CD4-positive, alpha-beta T cell (primary cell): ENCODE measurements around the gene COMMD7. TPM values are rescaled to one million over a fixed set of nuclear protein-coding genes. Genes with fewer than 3 reads are reported as not detected.

Experiments used
- ATAC-seq: fragments of 200-7000 bp; cut with Tn5 transposase; one replicate; pipeline ENCODE4 v1.10.0; 2022; ENCODE audit warnings: mild to moderate bottlenecking; ENCODE audit not compliant: poor library complexity
- CTCF ChIA-PET: fragments of 350-600 bp; sonication (Branson Sonifier 250); formaldehyde crosslinking; loops from one replicate; lab custom pipeline; 2021; ENCODE audit warnings: antibody characterized with exemption, inconsistent platforms; lab: Charles Lee
- POLR2A ChIA-PET: fragments of 350-600 bp; sonication (Branson Sonifier 250); formaldehyde crosslinking; loops from one replicate; lab custom pipeline; 2021; ENCODE audit warnings: antibody characterized with exemption, inconsistent platforms; lab: Charles Lee
- DNase-seq, 14 experiments: peaks; one replicate each; pipeline ENCODE4 v3.0.0-alpha.2; 2013 to 2020; ENCODE audit warnings: mixed read lengths in 2 of 14
- H3K27ac ChIP-seq, 2 donors: one replicate each; pipeline versions ENCODE4 v1.5.1 to v1.7.0; 2013; ENCODE audit warnings: low read length in 2 of 2, low read depth in 1 of 2, mild to moderate bottlenecking in 1 of 2
- H3K27me3 ChIP-seq, 2 experiments: 1 replicate in 1 of 2; 2 replicates in 1 of 2; pipeline versions ENCODE4 v1.6.1 to v1.7.0; 2013; ENCODE audit warnings: low read length in 2 of 2, control low read depth in 1 of 2, mild to moderate bottlenecking in 1 of 2, moderate library complexity in 1 of 2; ENCODE audit not compliant: insufficient read depth in 2 of 2, control insufficient read depth in 1 of 2
- H3K36me3 ChIP-seq: one replicate; pipeline ENCODE4 v1.6.1; 2013; ENCODE audit warnings: low read length, control low read depth; ENCODE audit not compliant: insufficient read depth
- H3K4me1 ChIP-seq: one replicate; pipeline ENCODE4 v1.6.1; 2013; ENCODE audit warnings: low read length, control low read depth; ENCODE audit not compliant: insufficient read depth
- H3K4me3 ChIP-seq: one replicate; pipeline ENCODE4 v1.5.1; 2013; ENCODE audit warnings: mild to moderate bottlenecking, low read length, moderate library complexity
- H3K9me3 ChIP-seq, 2 experiments: 1 replicate in 1 of 2; 2 replicates in 1 of 2; pipeline versions ENCODE4 v1.6.1 to v1.7.0; 2013; ENCODE audit warnings: low read length in 2 of 2, mild to moderate bottlenecking in 2 of 2, control low read depth in 1 of 2, moderate library complexity in 1 of 2; ENCODE audit not compliant: control insufficient read depth in 1 of 2, insufficient read depth in 1 of 2
- H3K27ac Mint-ChIP-seq: one replicate; pipeline ENCODE4 v1.8.0; 2020; ENCODE audit warnings: mixed read lengths
- H3K27me3 Mint-ChIP-seq: one replicate; pipeline ENCODE4 v1.8.0; 2021; ENCODE audit warnings: mixed read lengths
- H3K36me3 Mint-ChIP-seq: one replicate; pipeline ENCODE4 v1.8.0; 2021; ENCODE audit warnings: low read depth, mixed read lengths
- H3K4me1 Mint-ChIP-seq: one replicate; pipeline ENCODE4 v1.8.0; 2021; ENCODE audit warnings: low read depth, mixed read lengths
- H3K4me3 Mint-ChIP-seq: one replicate; pipeline ENCODE4 v1.8.0; 2020; ENCODE audit warnings: mild to moderate bottlenecking, mixed read lengths
- H3K9me3 Mint-ChIP-seq: one replicate; pipeline ENCODE4 v1.8.0; 2020; ENCODE audit warnings: mixed read lengths
- CTCF ChIP-seq: fragments of 200-600 bp; IDR thresholded peaks from one replicate; pipeline ENCODE4 v1.8.0; 2022; ENCODE audit warnings: antibody characterized with exemption, mild to moderate bottlenecking
- intact Hi-C, 2 experiments: fragments of 100-400 bp; cut with DNase I in 1 of 2; cut with micrococcal nuclease in 1 of 2; formaldehyde crosslinking; loops; one replicate each; pipeline versions ENCODE4 v1.15.1 to v1.9.0; 2023 to 2025; cut with DNase I, micrococcal nuclease
- total RNA-seq, 174 experiments: library from RNA in 2 of 174; stranded (reverse) in 2 of 174; gene quantifications; one replicate each; pipeline ENCODE4 v1.2.3 and lab custom pipeline; 2021 to 2026

The COMMD7 gene
- total RNA-seq, 2 experiments from 2014 or later = 30.3 to 30.4 TPM

GRCh38 chr20:32660661-32661060 is 82.6 kb downstream of the COMMD7 start:
- DNase-seq (no peak), ATAC-seq (no peak)
- no peaks in the 10 kb centered on the region for H3K27me3 Mint-ChIP-seq
- Histone ChIP-seq H3K36me3 (no peaks in the 10 kb centered on the region), H3K9me3 (peaks cover 0 to 18% of the 10 kb centered on the region in 2 experiments), H3K27ac (no peak overlapping the region), H3K4me3 (no peak overlapping the region), H3K4me1 (peaks cover 5% of the 10 kb centered on the region), H3K27me3 (no peaks in the 10 kb centered on the region)
- TF ChIP-seq CTCF = no peak
- H3K4me1 Mint-ChIP-seq = peaks cover 5% of the 10 kb centered on the region
- POLR2A ChIA-PET = no interaction called here
- no peaks in the 10 kb centered on the region for H3K36me3 Mint-ChIP-seq
- no peaks in the 10 kb centered on the region for H3K9me3 Mint-ChIP-seq
- intact Hi-C loops = no loop called here
- H3K4me3 Mint-ChIP-seq = no peak overlapping the region
- H3K27ac Mint-ChIP-seq = no peak overlapping the region
- CTCF ChIA-PET = interaction anchor here (2.9 kb wide), 1 partner anchor 8 kb away, joined by 8 read pairs; no protein-coding TSS in a partner anchor

- no peaks in the 10 kb centered on the region for H3K9me3 Mint-ChIP-seq
- intact Hi-C loops = loop anchor here (10.0 kb wide), 3 partner anchors 72 to 832 kb away; partner anchors contain the start of gene NOL4L (in 1 of the 2)
- TF ChIP-seq CTCF = no peak
Measured at GRCh38 chr20:32656827-32657226, 86.4 kb downstream of the COMMD7 start.

GRCh38 chr20:32655903-32656512 is 87.3 kb downstream of the COMMD7 start:
- no peaks in the 10 kb centered on the region for H3K27me3 Mint-ChIP-seq
- Histone ChIP-seq H3K4me1 (peaks cover 12% of the 10 kb centered on the region), H3K36me3 (no peaks in the 10 kb centered on the region), H3K27me3 (no peaks in the 10 kb centered on the region), H3K4me3 (no peak overlapping the region), H3K9me3 (peaks cover 0 to 9% of the 10 kb centered on the region in 2 experiments), H3K27ac (no peak overlapping the region)
- intact Hi-C loops = loop anchor here (10.0 kb wide), 3 partner anchors 71 to 831 kb away; partner anchors contain the start of gene NOL4L (in 1 of the 2)
- no peak overlapping the region for H3K4me3 Mint-ChIP-seq
- ATAC-seq (no peak), DNase-seq (no peak)
- H3K36me3 Mint-ChIP-seq = no peaks in the 10 kb centered on the region
- CTCF ChIA-PET = interaction anchor here (0.6 kb wide), 1 partner anchor 121 kb away, joined by 3 read pairs; no protein-coding TSS in a partner anchor
- POLR2A ChIA-PET = no interaction called here
- H3K9me3 Mint-ChIP-seq = no peaks in the 10 kb centered on the region
- H3K27ac Mint-ChIP-seq = no peak overlapping the region
- no peak for TF ChIP-seq CTCF
- peaks cover 12% of the 10 kb centered on the region for H3K4me1 Mint-ChIP-seq

More at GRCh38 chr20:32656827-32657226, 86.4 kb downstream of the COMMD7 start:
- H3K36me3 Mint-ChIP-seq = no peaks in the 10 kb centered on the region
- H3K27me3 Mint-ChIP-seq = no peaks in the 10 kb centered on the region
- CTCF ChIA-PET = no interaction called here
- peaks cover 12% of the 10 kb centered on the region for H3K4me1 ChIP-seq
- H3K36me3 ChIP-seq = no peaks in the 10 kb centered on the region
- H3K9me3 ChIP-seq = peaks cover 0 to 12% of the 10 kb centered on the region in 2 experiments
- H3K4me3 ChIP-seq = no peak overlapping the region
- no peaks in the 10 kb centered on the region for H3K27me3 ChIP-seq
- H3K4me3 Mint-ChIP-seq = no peak overlapping the region
- ATAC-seq (no peak), DNase-seq (no peak)
- peaks cover 9% of the 10 kb centered on the region for H3K4me1 Mint-ChIP-seq
- POLR2A ChIA-PET = no interaction called here
- H3K27ac Mint-ChIP-seq = no peak overlapping the region
- H3K27ac ChIP-seq = no peak overlapping the region
